Neural progenitor cell (in vitro differentiated cells): ENCODE results near the gene SNX20. TPM values are rescaled to one million over a fixed set of nuclear protein-coding genes. Genes with fewer than 3 reads are reported as not detected.
A peak's percentile ranks its signal among the peaks of the same experiment; 100 is the strongest.

Source experiments
- DNase-seq: peaks from one replicate; pipeline ENCODE4 v3.0.0-alpha.2; 2016; ENCODE audit warnings: low spot score
- H2AFZ ChIP-seq: fragments of 200-600 bp; sonication (generic); replicated peaks from 2 replicates; pipeline ENCODE4 v1.6.1; 2016; ENCODE audit warnings: antibody characterized with exemption
- H3F3A ChIP-seq: fragments of 200-600 bp; sonication (generic); 2 replicates; pipeline ENCODE4 v1.6.1; 2016; ENCODE audit warnings: antibody characterized with exemption, low read depth
- H3K27ac ChIP-seq: fragments of 200-600 bp; sonication (generic); 2 replicates; pipeline ENCODE4 v1.5.1; 2016; ENCODE audit warnings: mild to moderate bottlenecking
- H3K27me3 ChIP-seq: fragments of 200-600 bp; sonication (generic); 2 replicates; pipeline ENCODE4 v1.6.1; 2016; ENCODE audit warnings: mild to moderate bottlenecking, moderate library complexity
- H3K36me3 ChIP-seq: fragments of 200-600 bp; sonication (generic); 2 replicates; pipeline ENCODE4 v1.5.1; 2016
- H3K4me1 ChIP-seq: fragments of 200-600 bp; sonication (generic); 2 replicates; pipeline ENCODE4 v1.6.1; 2016; ENCODE audit warnings: mixed run types
- H3K4me2 ChIP-seq: fragments of 200-600 bp; sonication (generic); 2 replicates; pipeline ENCODE4 v1.6.1; 2016
- H3K4me3 ChIP-seq: fragments of 200-600 bp; sonication (generic); 2 replicates; pipeline ENCODE4 v1.5.1; 2016
- H3K79me2 ChIP-seq: fragments of 200-600 bp; sonication (generic); 2 replicates; pipeline ENCODE4 v1.6.1; 2016; ENCODE audit warnings: low read depth
- H3K9ac ChIP-seq: fragments of 200-600 bp; sonication (generic); 2 replicates; pipeline ENCODE4 v1.6.1; 2016
- H3K9me3 ChIP-seq: fragments of 200-600 bp; sonication (generic); 2 replicates; pipeline ENCODE4 v1.5.1; 2016; ENCODE audit warnings: low read depth
- H4K20me1 ChIP-seq: fragments of 200-600 bp; sonication (generic); 2 replicates; pipeline ENCODE4 v1.6.1; 2016; ENCODE audit warnings: low read depth
- H3K27ac Mint-ChIP-seq: 3 replicates; pipeline ENCODE4 v1.8.0; 2021; ENCODE audit warnings: mixed read lengths
- H3K27me3 Mint-ChIP-seq: 2 replicates; pipeline ENCODE4 v1.8.0; 2022; ENCODE audit warnings: low read depth, mild to moderate bottlenecking, inconsistent platforms, moderate library complexity, mixed read lengths; ENCODE audit not compliant: insufficient read depth
- H3K36me3 Mint-ChIP-seq: 3 replicates; pipeline ENCODE4 v1.8.0; 2021; ENCODE audit warnings: mixed read lengths
- H3K4me1 Mint-ChIP-seq: 3 replicates; pipeline ENCODE4 v1.8.0; 2021; ENCODE audit warnings: mixed read lengths
- H3K4me3 Mint-ChIP-seq: 3 replicates; pipeline ENCODE4 v1.8.0; 2021; ENCODE audit warnings: mild to moderate bottlenecking, moderate library complexity, mixed read lengths
- H3K9me3 Mint-ChIP-seq: 3 replicates; pipeline ENCODE4 v1.8.0; 2020; ENCODE audit warnings: mixed read lengths
- EZH2 ChIP-seq: fragments of 200-600 bp; sonication (generic); IDR thresholded peaks from 2 replicates; pipeline ENCODE4 v1.6.1; 2017; ENCODE audit warnings: antibody characterized with exemption, mild to moderate bottlenecking, moderate library complexity
- EZH2phosphoT487 ChIP-seq: fragments of 200-600 bp; sonication (generic); IDR thresholded peaks from 2 replicates; pipeline ENCODE4 v1.6.1; 2017; ENCODE audit warnings: antibody characterized with exemption
- total RNA-seq: library from RNA; depleted of rRNA; stranded (reverse); fragments of >200 nt; gene quantifications from 2 replicates; pipeline ENCODE4 v1.2.3, GENCODE V29; 2015; ENCODE audit warnings: low replicate concordance
- TF ChIP-seq, protein P1 (sequence below): fragments of 200-600 bp; sonication (generic); IDR thresholded peaks from 2 replicates; pipeline ENCODE4 v1.5.1; 2017; ENCODE audit warnings: antibody characterized with exemption, mild to moderate bottlenecking

SNX20 gene
- total RNA-seq, 1 donor from 2014 or later = not detected

DNA sequence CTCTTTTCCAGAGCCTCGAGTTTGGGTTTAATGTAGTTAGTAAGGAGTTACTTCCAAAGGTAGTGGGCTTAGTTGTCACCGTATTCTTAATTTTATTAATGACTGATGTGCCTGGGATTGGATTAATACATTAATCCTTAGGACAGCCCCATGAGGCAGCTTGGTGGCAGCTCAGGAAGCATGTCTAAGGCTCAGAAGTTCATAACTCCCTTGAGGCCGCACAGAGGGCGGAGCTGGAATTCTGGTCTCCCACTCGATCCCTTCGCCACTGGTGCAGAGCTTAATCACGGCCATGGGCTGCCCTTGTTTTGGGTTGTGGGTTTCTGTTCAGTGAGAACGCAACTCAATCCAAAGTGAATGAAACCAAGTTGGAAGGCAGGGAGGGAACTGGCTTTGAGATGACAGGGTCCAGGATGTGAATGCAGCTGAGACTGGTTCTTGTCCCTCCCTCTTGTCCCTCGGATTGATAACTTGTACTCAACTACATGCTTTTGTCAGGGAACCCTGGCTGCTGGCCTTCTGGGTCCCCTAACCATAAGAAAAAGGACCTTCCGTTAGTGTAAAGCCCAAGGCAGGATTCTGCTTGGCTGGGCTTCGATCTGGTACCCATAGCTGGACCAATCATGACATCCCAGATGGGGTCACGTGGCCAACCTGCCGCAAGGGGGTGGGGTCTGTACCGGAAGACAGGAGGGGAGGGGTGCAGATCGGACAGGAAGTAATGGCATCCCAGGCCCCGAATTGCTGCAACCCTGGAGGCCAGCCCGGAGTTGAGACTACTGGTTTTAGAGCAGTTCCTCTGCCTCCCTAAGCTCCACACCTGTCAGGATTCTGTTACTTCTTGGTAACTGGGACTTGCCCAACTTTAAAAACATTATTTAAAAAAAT is 45.4 kb downstream of the SNX20 start:
- Histone ChIP-seq H3K36me3 (no peaks in the 10 kb centered on the region), H3K27ac (no peak overlapping the region), H3K4me1 (no peaks in the 10 kb centered on the region), H3K4me3 (no peak overlapping the region), H3K27me3 (no peaks in the 10 kb centered on the region), H3K9me3 (no peaks in the 10 kb centered on the region), H2AFZ (no peak overlapping the region), H3K79me2 (no peaks in the 10 kb centered on the region), H3F3A (no peaks in the 10 kb centered on the region), H3K4me2 (no peak overlapping the region), H3K9ac (no peak overlapping the region), H4K20me1 (no peaks in the 10 kb centered on the region)
- H3K27ac Mint-ChIP-seq = no peak overlapping the region
- DNase-seq = no peak
- peaks cover 22% of the 10 kb centered on the region for H3K36me3 Mint-ChIP-seq
- peaks cover 24% of the 10 kb centered on the region for H3K4me1 Mint-ChIP-seq
- H3K4me3 Mint-ChIP-seq = no peak overlapping the region
- no peaks in the 10 kb centered on the region for H3K9me3 Mint-ChIP-seq
- TF ChIP-seq EZH2phosphoT487 (no peak), EZH2 (no peak)
- TF ChIP-seq, protein P1, sequence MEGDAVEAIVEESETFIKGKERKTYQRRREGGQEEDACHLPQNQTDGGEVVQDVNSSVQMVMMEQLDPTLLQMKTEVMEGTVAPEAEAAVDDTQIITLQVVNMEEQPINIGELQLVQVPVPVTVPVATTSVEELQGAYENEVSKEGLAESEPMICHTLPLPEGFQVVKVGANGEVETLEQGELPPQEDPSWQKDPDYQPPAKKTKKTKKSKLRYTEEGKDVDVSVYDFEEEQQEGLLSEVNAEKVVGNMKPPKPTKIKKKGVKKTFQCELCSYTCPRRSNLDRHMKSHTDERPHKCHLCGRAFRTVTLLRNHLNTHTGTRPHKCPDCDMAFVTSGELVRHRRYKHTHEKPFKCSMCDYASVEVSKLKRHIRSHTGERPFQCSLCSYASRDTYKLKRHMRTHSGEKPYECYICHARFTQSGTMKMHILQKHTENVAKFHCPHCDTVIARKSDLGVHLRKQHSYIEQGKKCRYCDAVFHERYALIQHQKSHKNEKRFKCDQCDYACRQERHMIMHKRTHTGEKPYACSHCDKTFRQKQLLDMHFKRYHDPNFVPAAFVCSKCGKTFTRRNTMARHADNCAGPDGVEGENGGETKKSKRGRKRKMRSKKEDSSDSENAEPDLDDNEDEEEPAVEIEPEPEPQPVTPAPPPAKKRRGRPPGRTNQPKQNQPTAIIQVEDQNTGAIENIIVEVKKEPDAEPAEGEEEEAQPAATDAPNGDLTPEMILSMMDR = no peak
- H3K27me3 Mint-ChIP-seq = peaks cover 5% of the 10 kb centered on the region

DNA sequence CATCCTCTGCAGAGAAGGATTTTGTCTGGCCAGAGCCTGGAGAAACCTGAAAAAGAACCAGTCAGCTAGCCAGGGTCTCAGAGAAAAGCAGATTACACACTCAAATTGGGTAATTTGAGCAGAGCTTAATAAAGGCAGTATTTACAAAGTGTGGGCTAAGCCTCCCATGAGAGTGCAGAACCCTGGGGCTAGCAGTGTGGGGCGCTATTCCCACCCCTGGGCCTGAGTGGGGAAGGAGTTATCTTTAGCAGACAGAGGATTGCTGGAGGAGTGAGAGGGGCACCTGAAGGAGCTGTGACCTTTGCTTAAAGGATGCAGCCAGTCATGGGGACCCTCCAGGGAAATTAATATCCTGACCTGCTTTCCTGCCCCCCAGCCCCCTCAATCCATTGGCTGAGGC is 46.2 kb downstream of the SNX20 start:
- Mint-ChIP-seq H3K9me3 (no peaks in the 10 kb centered on the region), H3K4me3 (no peak overlapping the region), H3K36me3 (peaks cover 23% of the 10 kb centered on the region), H3K27me3 (peaks cover 7% of the 10 kb centered on the region), H3K27ac (no peak overlapping the region), H3K4me1 (peaks cover 24% of the 10 kb centered on the region)
- TF ChIP-seq EZH2 (no peak), EZH2phosphoT487 (no peak)
- TF ChIP-seq, protein P1 = peak; percentile 11
- Histone ChIP-seq H3K27ac (no peak overlapping the region), H3K27me3 (no peaks in the 10 kb centered on the region), H3K79me2 (no peaks in the 10 kb centered on the region), H4K20me1 (no peaks in the 10 kb centered on the region), H3K9me3 (no peaks in the 10 kb centered on the region), H2AFZ (no peak overlapping the region), H3K4me2 (no peak overlapping the region), H3K36me3 (no peaks in the 10 kb centered on the region), H3K4me3 (no peak overlapping the region), H3K9ac (no peak overlapping the region), H3F3A (no peaks in the 10 kb centered on the region), H3K4me1 (no peaks in the 10 kb centered on the region)
- DNase-seq = no peak

DNA sequence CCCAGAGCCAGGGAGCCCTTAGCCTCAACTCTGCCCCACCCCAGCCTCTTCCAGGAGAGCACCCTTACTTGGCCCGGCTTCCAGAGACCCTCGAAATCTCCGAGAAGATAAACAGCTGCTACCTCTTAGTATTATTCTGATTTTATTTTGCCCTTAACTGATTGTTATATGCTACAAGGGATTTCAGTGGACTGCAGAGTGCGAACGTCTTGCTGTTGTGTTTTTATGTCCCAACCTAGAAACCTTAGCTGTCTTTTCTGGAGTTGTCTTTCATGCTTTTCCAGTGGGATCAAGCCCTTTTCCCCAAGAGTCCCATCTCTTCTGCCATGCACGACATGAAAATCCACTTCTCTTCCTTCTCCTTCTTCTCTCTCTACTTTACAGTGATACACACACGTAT is 47.0 kb downstream of the SNX20 start:
- Histone ChIP-seq H3F3A (no peaks in the 10 kb centered on the region), H4K20me1 (no peaks in the 10 kb centered on the region), H3K27ac (no peak overlapping the region), H3K36me3 (no peaks in the 10 kb centered on the region), H2AFZ (no peak overlapping the region), H3K4me3 (no peak overlapping the region), H3K4me2 (no peak overlapping the region), H3K27me3 (no peaks in the 10 kb centered on the region), H3K4me1 (no peaks in the 10 kb centered on the region), H3K79me2 (no peaks in the 10 kb centered on the region), H3K9ac (no peak overlapping the region), H3K9me3 (no peaks in the 10 kb centered on the region)
- Mint-ChIP-seq H3K27ac (no peak overlapping the region), H3K27me3 (peaks cover 7% of the 10 kb centered on the region), H3K4me3 (no peak overlapping the region), H3K4me1 (peaks cover 24% of the 10 kb centered on the region), H3K36me3 (peaks cover 26% of the 10 kb centered on the region), H3K9me3 (no peaks in the 10 kb centered on the region)
- TF ChIP-seq EZH2 (no peak), EZH2phosphoT487 (no peak)
- TF ChIP-seq, protein P1 = no peak
- DNase-seq = no peak
